Esophagus squamous epithelium (tissue), 4 donors: ENCODE results near the gene ANKRD39.

ENCODE experiments used
- CTCF ChIP-seq, 6 experiments: fragments of 450-650 bp in 4 of 6; fragments of 200-600 bp in 2 of 6; sonication (generic) in 2 of 6; IDR thresholded peaks; one replicate each; pipeline ENCODE4 v1.5.1; 2016 to 2019; ENCODE audit warnings: antibody characterized with exemption in 6 of 6, mild to moderate bottlenecking in 4 of 6, moderate library complexity in 4 of 6
- POLR2A ChIP-seq, 4 donors: fragments of 450-650 bp; IDR thresholded peaks; one replicate each; pipeline ENCODE4 v1.6.1; 2017; ENCODE audit warnings: antibody characterized with exemption in 4 of 4, mild to moderate bottlenecking in 4 of 4, moderate library complexity in 3 of 4

DNA sequence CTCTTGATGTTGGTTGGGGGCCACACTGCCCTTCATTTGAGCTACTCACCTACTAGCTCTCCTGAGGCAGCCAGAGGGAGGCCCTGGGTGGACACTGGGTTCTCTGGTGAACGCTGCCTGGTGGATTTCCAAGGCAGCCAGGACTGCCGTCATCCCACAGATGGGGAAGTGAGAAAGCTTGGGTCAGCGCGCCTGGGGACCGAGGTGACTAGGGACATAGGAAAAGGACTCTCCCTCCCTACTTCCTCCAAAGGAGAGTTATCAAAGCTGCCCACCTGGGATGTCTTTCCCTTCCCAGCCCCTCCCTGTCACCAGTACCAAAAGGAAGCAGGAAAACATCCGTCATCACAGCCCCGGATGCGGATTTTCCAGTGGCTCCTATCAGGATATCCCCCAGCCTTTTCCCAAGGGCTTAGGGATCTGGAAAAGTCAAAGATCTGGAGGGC lies 15.9 kb upstream of the ANKRD39 start:
- TF ChIP-seq CTCF (IDR thresholded peaks at IDR 0.05) (no peak), POLR2A (IDR thresholded peaks at IDR 0.05) (no peak)
